IMR-90 (cell line): ENCODE results near the gene OGG1. TPM values are rescaled to one million over a fixed set of nuclear protein-coding genes. Genes with fewer than 3 reads are reported as not detected.

Experiments
- ATAC-seq: fragments of 200-7000 bp; cut with Tn5 transposase; 2 replicates; pipeline ENCODE4 v1.9.1; 2020; ENCODE audit warnings: low read depth, mild to moderate bottlenecking, moderate library complexity
- BruUV-seq: library from RNA; stranded (reverse); fragments of 400-500 nt; replicated peaks from 2 replicates; lab custom pipeline; 2021; lab: Mats Ljungman, UMichigan
- CTCF ChIA-PET: fragments of 300-600 bp; formaldehyde crosslinking; extraction: SDS; loops from one replicate; lab custom pipeline; 2021; ENCODE audit warnings: antibody characterized with exemption; lab: Yijun Ruan, JAX
- POLR2A ChIA-PET: fragments of 300-600 bp; sonication (Branson Sonifier 250); formaldehyde crosslinking; loops from one replicate; lab custom pipeline; 2022; ENCODE audit warnings: antibody characterized with exemption; ENCODE audit not compliant: unreplicated experiment; lab: Charles Lee
- DNase-seq: peaks from one replicate; pipeline ENCODE4 v3.0.0; 2013
- H2AFZ ChIP-seq: replicated peaks from 2 replicates; pipeline ENCODE3; 2013; ENCODE audit warnings: low read length, mild to moderate bottlenecking; ENCODE audit not compliant: poor library complexity
- H2AK5ac ChIP-seq: 2 replicates; pipeline ENCODE4 v1.6.1; 2013; ENCODE audit warnings: low read depth, low read length, inconsistent platforms
- H2AK9ac ChIP-seq: replicated peaks from 2 replicates; pipeline ENCODE3; 2013; ENCODE audit warnings: mild to moderate bottlenecking, low read depth, low read length, moderate library complexity; ENCODE audit not compliant: poor library complexity
- H2BK120ac ChIP-seq: 2 replicates; pipeline ENCODE4 v1.6.1; 2013; ENCODE audit warnings: low read depth, low read length, inconsistent platforms
- H2BK15ac ChIP-seq: 3 replicates; pipeline ENCODE4 v1.6.1; 2013; ENCODE audit warnings: low read depth, low read length, inconsistent platforms
- H2BK20ac ChIP-seq: 2 replicates; pipeline ENCODE4 v1.6.1; 2013; ENCODE audit warnings: low read depth, mild to moderate bottlenecking, inconsistent platforms, low read length, moderate library complexity
- H2BK5ac ChIP-seq: 2 replicates; pipeline ENCODE4 v1.6.1; 2013; ENCODE audit warnings: mild to moderate bottlenecking, low read depth, low read length, inconsistent platforms; ENCODE audit not compliant: poor library complexity, severe bottlenecking
- H3K14ac ChIP-seq: replicated peaks from 2 replicates; pipeline ENCODE4 v1.6.1; 2013; ENCODE audit warnings: low read depth, low read length, inconsistent platforms
- H3K18ac ChIP-seq: 2 replicates; pipeline ENCODE4 v1.6.1; 2013; ENCODE audit warnings: low read depth, low read length, control low read depth
- H3K23ac ChIP-seq: 2 replicates; pipeline ENCODE4 v1.6.1; 2013; ENCODE audit warnings: low read depth, low read length, inconsistent platforms
- H3K27ac ChIP-seq: 2 replicates; pipeline ENCODE4 v1.5.1; 2013; ENCODE audit warnings: mild to moderate bottlenecking, control low read depth, low read length; ENCODE audit not compliant: insufficient read depth
- H3K27me3 ChIP-seq: 2 replicates; pipeline ENCODE4 v1.6.1; 2013; ENCODE audit warnings: low read length; ENCODE audit not compliant: control insufficient read depth, insufficient read depth
- H3K36me3 ChIP-seq: 2 replicates; pipeline ENCODE4 v1.6.1; 2013; ENCODE audit warnings: low read length, mixed read lengths; ENCODE audit not compliant: control insufficient read depth, insufficient read depth
- H3K4ac ChIP-seq: 2 replicates; pipeline ENCODE4 v1.6.1; 2013; ENCODE audit warnings: low read depth, low read length, inconsistent platforms
- H3K4me1 ChIP-seq: 2 replicates; pipeline ENCODE4 v1.6.1; 2013; ENCODE audit warnings: low read length, mixed read lengths; ENCODE audit not compliant: control insufficient read depth, insufficient read depth
- H3K4me2 ChIP-seq: 2 replicates; pipeline ENCODE4 v1.6.1; 2013; ENCODE audit warnings: low read depth, mild to moderate bottlenecking, control low read depth, low read length, moderate library complexity
- H3K4me3 ChIP-seq: 2 replicates; pipeline ENCODE4 v1.5.1; 2013; ENCODE audit warnings: low read depth, mild to moderate bottlenecking, control low read depth, low read length, moderate library complexity; ENCODE audit not compliant: insufficient read depth
- H3K56ac ChIP-seq: 2 replicates; pipeline ENCODE4 v1.6.1; 2013; ENCODE audit warnings: low read length, inconsistent platforms; ENCODE audit not compliant: insufficient read depth; ENCODE audit errors: extremely low read depth
- H3K79me1 ChIP-seq, 2 experiments: 2 replicates each; pipeline ENCODE4 v1.6.1; 2013; ENCODE audit warnings: low read length in 2 of 2, inconsistent platforms in 1 of 2, low read depth in 1 of 2
- H3K9ac ChIP-seq: 2 replicates; pipeline ENCODE4 v1.6.1; 2013; ENCODE audit warnings: low read depth, low read length, control low read depth
- H3K9me1 ChIP-seq: 2 replicates; pipeline ENCODE4 v1.6.1; 2013; ENCODE audit warnings: low read length, inconsistent platforms; ENCODE audit not compliant: insufficient read depth
- H3K9me3 ChIP-seq: 2 replicates; pipeline ENCODE4 v1.6.1; 2013; ENCODE audit warnings: low read length; ENCODE audit not compliant: control insufficient read depth, insufficient read depth
- H4K20me1 ChIP-seq: 2 replicates; pipeline ENCODE4 v1.6.1; 2013; ENCODE audit warnings: low read length, inconsistent platforms; ENCODE audit not compliant: insufficient read depth
- H4K5ac ChIP-seq: 2 replicates; pipeline ENCODE4 v1.6.1; 2013; ENCODE audit warnings: mild to moderate bottlenecking, low read depth, low read length, control low read depth
- H4K8ac ChIP-seq, 2 experiments: 2 replicates each; pipeline ENCODE4 v1.6.1; 2013; ENCODE audit warnings: low read depth in 2 of 2, low read length in 2 of 2, control low read depth in 1 of 2, inconsistent platforms in 1 of 2
- H4K91ac ChIP-seq: 2 replicates; pipeline ENCODE4 v1.6.1; 2013; ENCODE audit warnings: low read depth, low read length, inconsistent platforms; ENCODE audit not compliant: insufficient read depth
- CEBPB ChIP-seq: IDR thresholded peaks from 2 replicates; pipeline ENCODE4 v1.6.1; 2012; ENCODE audit warnings: low read depth, low read length, improper control_type of control experiment
- CTCF ChIP-seq: conservative IDR thresholded peaks from 2 replicates; pipeline ENCODE4 v1.5.1; 2012; ENCODE audit warnings: mild to moderate bottlenecking, low read depth, low read length, improper control_type of control experiment
- ELK1 ChIP-seq: fragments of 150-350 bp; IDR thresholded peaks from 2 replicates; pipeline ENCODE4 v1.6.1; 2016; ENCODE audit warnings: low read depth, mild to moderate bottlenecking, low read length, moderate library complexity, borderline replicate concordance
- FOS ChIP-seq: fragments of 150-350 bp; IDR thresholded peaks from 2 replicates; pipeline ENCODE4 v1.6.1; 2016; ENCODE audit warnings: low read depth, low read length
- MAFK ChIP-seq: IDR thresholded peaks from 2 replicates; pipeline ENCODE4 v1.6.1; 2012; ENCODE audit warnings: low read depth, low read length, improper control_type of control experiment
- MXI1 ChIP-seq: IDR thresholded peaks from 2 replicates; pipeline ENCODE4 v1.6.1; 2012; ENCODE audit warnings: low read depth, mild to moderate bottlenecking, low read length, moderate library complexity, borderline replicate concordance
- POLR2A ChIP-seq: IDR thresholded peaks from 2 replicates; pipeline ENCODE4 v1.6.1; 2012; ENCODE audit warnings: mild to moderate bottlenecking, low read depth, low read length
- RCOR1 ChIP-seq: IDR thresholded peaks from 2 replicates; pipeline ENCODE4 v1.6.1; 2012; ENCODE audit warnings: mild to moderate bottlenecking, low read length, improper control_type of control experiment; ENCODE audit not compliant: insufficient replicate concordance
- RFX5 ChIP-seq: IDR thresholded peaks from 2 replicates; pipeline ENCODE4 v1.8.0; 2012; ENCODE audit warnings: low read depth, mild to moderate bottlenecking, low read length, moderate library complexity
- SMC3 ChIP-seq: fragments of 150-350 bp; IDR thresholded peaks from 2 replicates; pipeline ENCODE4 v1.6.1; 2016; ENCODE audit warnings: low read depth, mild to moderate bottlenecking, antibody characterized with exemption, low read length, moderate library complexity
- WGBS, 2 experiments: methylation state at CpG; one replicate each; pipeline versions ENCODE4 v1.1.5 to v1.1.7; 2013; ENCODE audit warnings: missing lambda C conversion rate in 2 of 2; ENCODE audit not compliant: insufficient read length in 1 of 2; ENCODE audit errors: extremely low coverage in 2 of 2; 5-methylcytosine and 5-hydroxymethylcytosine counted together
- dilution Hi-C: fragments of 300-500 bp; cut with HindIII; formaldehyde crosslinking; loops from one replicate; pipeline ENCODE4 v1.14.3; 2018; ENCODE audit warnings: low sequenced_read_pairs; ENCODE audit not compliant: unreplicated experiment
- in situ Hi-C: fragments of 300-500 bp; cut with MboI; formaldehyde crosslinking; loops from 3 replicates; pipeline ENCODE4 v1.14.3; 2019; ENCODE audit warnings: low sequenced_read_pairs, inconsistent platforms, mixed read lengths
- intact Hi-C: fragments of 100-400 bp; cut with micrococcal nuclease; formaldehyde crosslinking; loops from 2 replicates; pipeline ENCODE4 v1.10.0; 2022
- polyA plus RNA-seq, 3 experiments: library from polyadenylated mRNA; depleted of rRNA; stranded (reverse); fragments of >200 nt; gene quantifications; 2 replicates each; pipeline ENCODE4 v1.2.3, GENCODE V29; 2012; ENCODE audit warnings: low replicate concordance in 1 of 3
- total RNA-seq: library from RNA; depleted of rRNA; stranded (reverse); fragments of >200 nt; gene quantifications from 2 replicates; pipeline ENCODE4 v1.2.3, GENCODE V29; 2012

OGG1 gene
- total and polyA plus RNA-seq, 2 of the 4 experiments (the other 2 are of a cell fraction) = 14.9 to 25.6 TPM

GRCh38 chr3:9712415-9712814, 37.3 kb upstream of the OGG1 start:
- H3K27me3 ChIP-seq = peaks cover 25% of the 10 kb centered on the region
- no peak overlapping the region for H2AFZ ChIP-seq
- intact Hi-C loops = loop anchor here (10.0 kb wide), 1 partner anchor 512 kb away; no protein-coding TSS in a partner anchor
- peaks cover 2% of the 10 kb centered on the region; the same call in 1 of the 2 replicates for H3K4me1 ChIP-seq
- H4K91ac ChIP-seq = no peak overlapping the region
- no peak overlapping the region for H2BK15ac ChIP-seq
- no peak overlapping the region for H3K27ac ChIP-seq
- no peak overlapping the region for H3K9ac ChIP-seq
- no peak for ATAC-seq
- H3K9me1 ChIP-seq = no peaks in the 10 kb centered on the region
- no peak overlapping the region for H2AK5ac ChIP-seq
- CTCF ChIA-PET = no interaction called here
- no peak overlapping the region for H3K23ac ChIP-seq
- no peak overlapping the region for H4K8ac ChIP-seq
- no peak for DNase-seq
- H4K5ac ChIP-seq = no peak overlapping the region
- no peaks in the 10 kb centered on the region for H3K36me3 ChIP-seq
- no peak overlapping the region for H3K4ac ChIP-seq
- H3K56ac ChIP-seq = no peak overlapping the region
- WGBS, 2 experiments = no CpG with 5 or more reads among the region's 2 CpGs
- H3K9me3 ChIP-seq = no peaks in the 10 kb centered on the region
- H3K4me2 ChIP-seq = no peak overlapping the region
- no peak overlapping the region for H2BK20ac ChIP-seq
- TF ChIP-seq FOS = no peak
- TF ChIP-seq POLR2A = no peak
- no peak for TF ChIP-seq MXI1
- TF ChIP-seq RCOR1 = no peak
- no peak for TF ChIP-seq CEBPB
- no peak for TF ChIP-seq MAFK
- TF ChIP-seq CTCF = no peak
- TF ChIP-seq ELK1 = no peak
- no peak for TF ChIP-seq RFX5
- TF ChIP-seq SMC3 = no peak
- H3K18ac ChIP-seq = no peak overlapping the region
- POLR2A ChIA-PET = no interaction called here
- H2BK5ac ChIP-seq = no peak overlapping the region
- dilution Hi-C loops = no loop called here
- H3K14ac ChIP-seq = no peak overlapping the region
- no peaks in the 10 kb centered on the region for H4K20me1 ChIP-seq
- BruUV-seq = no TSS peak
- no peak overlapping the region for H3K4me3 ChIP-seq
- H2BK120ac ChIP-seq = no peak overlapping the region
- in situ Hi-C loops = no loop called here
- H3K79me1 ChIP-seq = no peaks in the 10 kb centered on the region
- H2AK9ac ChIP-seq = no peak overlapping the region
